HPDE6-E6E7 (cell line): Measurements from ENCODE around the gene STK38.
"Not testable (repeated sequence)": the region's sequence is repeated elsewhere in the genome, so short reads cannot be mapped to it uniquely, and the experiment has no call there.

ENCODE experiments used
- DNase-seq: peaks from one replicate; pipeline ENCODE4 v3.0.0; 2011; ENCODE audit warnings: missing footprints; ENCODE audit errors: extremely low spot score

Gene STK38

GRCh38 chr6:36546920-36547645 lies at the start of gene STK38:
TSS of gene STK38 (minus strand) at chr6:36547479. CDS start at chr6:36540202, 7,277 bp downstream.
- DNase-seq: peak; percentile 98

- no peak for DNase-seq
These were observed 49.1 kb upstream of the STK38 start for GRCh38 chr6:36596356-36596755.

- DNase-seq: no peak
These were observed 47.8 kb upstream of the STK38 start for GRCh38 chr6:36594816-36595643.

GRCh38 chr6:36594029-36594815 lies 46.9 kb upstream of the STK38 start, which contains the start of gene SRSF3:
TSS of gene SRSF3 (plus strand) at chr6:36594362. CDS start at chr6:36596763, 2,401 bp downstream.
- peak; percentile 97 for DNase-seq

- no peak for DNase-seq
These were observed 46.3 kb upstream of the STK38 start for GRCh38 chr6:36593569-36594028.

- DNase-seq: no peak
These were observed 45.0 kb upstream of the STK38 start for GRCh38 chr6:36592221-36592655.

GRCh38 chr6:36590237-36590636 lies 43.0 kb upstream of the STK38 start:
- DNase-seq: peak; percentile 86

- DNase-seq: not testable (repeated sequence)
These were observed 41.7 kb upstream of the STK38 start for GRCh38 chr6:36589025-36589400.

- no peak for DNase-seq
These were observed 39.3 kb upstream of the STK38 start for GRCh38 chr6:36586606-36587005.

GRCh38 chr6:36581716-36582115 lies 34.4 kb upstream of the STK38 start:
- no peak for DNase-seq

- no peak for DNase-seq
These were observed 32.9 kb upstream of the STK38 start for GRCh38 chr6:36580184-36580526.

- no peak for DNase-seq
These were observed 31.2 kb upstream of the STK38 start for GRCh38 chr6:36578431-36578830.

- no peak for DNase-seq
These were observed 30.8 kb upstream of the STK38 start for GRCh38 chr6:36578030-36578429.

- DNase-seq: peak; percentile 78
These were observed 30.0 kb upstream of the STK38 start for GRCh38 chr6:36577301-36577700.

- no peak for DNase-seq
These were observed 29.3 kb upstream of the STK38 start for GRCh38 chr6:36576578-36576977.

GRCh38 chr6:36574679-36575078 lies 27.4 kb upstream of the STK38 start:
- no peak for DNase-seq

- DNase-seq: not testable (repeated sequence)
These were observed 25.4 kb upstream of the STK38 start for GRCh38 chr6:36572353-36573311.

GRCh38 chr6:36571122-36572043 lies 24.1 kb upstream of the STK38 start:
- DNase-seq: no peak

GRCh38 chr6:36570264-36570663 lies 23.0 kb upstream of the STK38 start:
- no peak for DNase-seq

GRCh38 chr6:36566418-36566905 lies 19.2 kb upstream of the STK38 start:
- DNase-seq: no peak
